MM.1S (cell line): ENCODE measurements around the gene TGFBR3.

Experiments
- DNase-seq: peaks from one replicate; pipeline ENCODE4 v3.0.0-alpha.2; 2015
- H2AFZ ChIP-seq: fragments of 300-600 bp; sonication (generic); 2 replicates; pipeline ENCODE4 v1.6.0; 2016; ENCODE audit warnings: antibody characterized with exemption, low read length
- H3F3A ChIP-seq: fragments of 300-600 bp; sonication (generic); 2 replicates; pipeline ENCODE4 v1.6.1; 2016; ENCODE audit warnings: mild to moderate bottlenecking, antibody characterized with exemption, low read length, moderate library complexity, mixed read lengths; ENCODE audit not compliant: insufficient read depth
- H3K27ac ChIP-seq: fragments of 300-600 bp; sonication (generic); 2 replicates; pipeline ENCODE4 v1.5.1; 2016; ENCODE audit warnings: mild to moderate bottlenecking, low read length
- H3K27me3 ChIP-seq: fragments of 300-600 bp; sonication (generic); replicated peaks from 2 replicates; pipeline ENCODE4 v1.6.0; 2016; ENCODE audit warnings: low read length; ENCODE audit not compliant: insufficient read depth
- H3K36me3 ChIP-seq: fragments of 300-600 bp; sonication (generic); replicated peaks from 2 replicates; pipeline ENCODE4 v1.6.1; 2016; ENCODE audit warnings: mild to moderate bottlenecking, low read length, mixed read lengths; ENCODE audit not compliant: insufficient read depth
- H3K4me1 ChIP-seq: fragments of 300-600 bp; sonication (generic); 2 replicates; pipeline ENCODE4 v1.6.1; 2016; ENCODE audit warnings: low read length, mixed read lengths
- H3K4me2 ChIP-seq: fragments of 300-600 bp; sonication (generic); 2 replicates; pipeline ENCODE4 v1.6.0; 2016; ENCODE audit warnings: low read depth, low read length
- H3K4me3 ChIP-seq: fragments of 300-600 bp; sonication (generic); 2 replicates; pipeline ENCODE4 v1.5.1; 2016; ENCODE audit warnings: low read length, mixed read lengths
- H3K79me2 ChIP-seq: fragments of 300-600 bp; sonication (generic); 2 replicates; pipeline ENCODE4 v1.6.1; 2016; ENCODE audit warnings: mixed run types, low read length, mixed read lengths
- H3K9ac ChIP-seq: fragments of 300-600 bp; sonication (generic); 2 replicates; pipeline ENCODE4 v1.6.1; 2016; ENCODE audit warnings: low read length, mixed read lengths
- H3K9me2 ChIP-seq: fragments of 300-600 bp; sonication (generic); replicated peaks from 2 replicates; pipeline ENCODE4 v1.6.1; 2016; ENCODE audit warnings: mild to moderate bottlenecking, low read length, mixed read lengths; ENCODE audit not compliant: insufficient read depth
- H3K9me3 ChIP-seq: fragments of 300-600 bp; sonication (generic); replicated peaks from 2 replicates; pipeline ENCODE4 v1.6.1; 2016; ENCODE audit warnings: mild to moderate bottlenecking, low read length, mixed read lengths; ENCODE audit not compliant: insufficient read depth
- H4K20me1 ChIP-seq: fragments of 300-600 bp; sonication (generic); 2 replicates; pipeline ENCODE4 v1.6.1; 2016; ENCODE audit warnings: mild to moderate bottlenecking, low read length, moderate library complexity, mixed read lengths; ENCODE audit not compliant: insufficient read depth
- EZH2 ChIP-seq: fragments of 300-600 bp; sonication (generic); optimal IDR thresholded peaks from 2 replicates; pipeline ENCODE3; 2017; ENCODE audit warnings: low read depth, mild to moderate bottlenecking, antibody characterized with exemption, low read length, mixed read lengths
- EZH2phosphoT487 ChIP-seq: fragments of 300-600 bp; sonication (generic); IDR thresholded peaks from 2 replicates; pipeline ENCODE4 v1.6.1; 2018; ENCODE audit warnings: antibody characterized with exemption, low read length
- TF ChIP-seq, protein P1 (sequence below): fragments of 300-600 bp; sonication (generic); IDR thresholded peaks from 2 replicates; pipeline ENCODE4 v1.5.1; 2016; ENCODE audit warnings: antibody characterized with exemption, low read length, mixed read lengths

The TGFBR3 gene

DNA sequence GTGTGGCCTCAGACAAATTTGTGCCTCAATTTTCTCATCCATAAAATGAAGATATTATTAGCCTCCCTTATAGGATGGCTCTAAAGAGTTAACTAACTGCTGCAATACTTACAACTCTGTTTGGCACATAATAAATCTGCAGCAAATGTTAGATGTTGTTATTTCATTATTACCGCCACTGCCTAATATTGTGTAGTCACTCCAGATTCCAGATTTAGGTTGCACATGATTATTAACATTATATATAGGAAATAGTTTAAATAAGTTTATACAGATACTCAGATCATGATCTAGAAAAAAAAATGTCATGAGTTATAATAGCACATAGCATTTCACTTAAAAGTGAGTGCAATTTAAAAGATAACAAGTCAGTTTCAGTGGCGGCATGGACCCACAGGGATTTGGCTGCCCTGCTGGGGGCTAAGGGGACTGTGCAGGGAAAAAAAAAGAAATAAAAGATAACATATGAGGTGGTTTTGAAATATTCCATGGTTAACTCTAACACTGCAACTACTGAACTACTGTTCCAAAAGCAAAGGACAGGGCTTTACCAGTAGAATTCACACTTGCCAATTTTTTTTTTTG lies 170.4 kb downstream of the TGFBR3 start:
- H3K4me1 ChIP-seq: no peaks in the 10 kb centered on the region
- H3K9ac ChIP-seq: no peak overlapping the region
- H3K4me2 ChIP-seq: no peak overlapping the region
- no peaks in the 10 kb centered on the region for H3K79me2 ChIP-seq
- H3K4me3 ChIP-seq: no peak overlapping the region
- H3F3A ChIP-seq: no peaks in the 10 kb centered on the region
- no peak for DNase-seq
- H3K27ac ChIP-seq: no peak overlapping the region
- H3K9me2 ChIP-seq: no peaks in the 10 kb centered on the region
- TF ChIP-seq EZH2phosphoT487: no peak
- TF ChIP-seq EZH2: no peak
- TF ChIP-seq, protein P1, sequence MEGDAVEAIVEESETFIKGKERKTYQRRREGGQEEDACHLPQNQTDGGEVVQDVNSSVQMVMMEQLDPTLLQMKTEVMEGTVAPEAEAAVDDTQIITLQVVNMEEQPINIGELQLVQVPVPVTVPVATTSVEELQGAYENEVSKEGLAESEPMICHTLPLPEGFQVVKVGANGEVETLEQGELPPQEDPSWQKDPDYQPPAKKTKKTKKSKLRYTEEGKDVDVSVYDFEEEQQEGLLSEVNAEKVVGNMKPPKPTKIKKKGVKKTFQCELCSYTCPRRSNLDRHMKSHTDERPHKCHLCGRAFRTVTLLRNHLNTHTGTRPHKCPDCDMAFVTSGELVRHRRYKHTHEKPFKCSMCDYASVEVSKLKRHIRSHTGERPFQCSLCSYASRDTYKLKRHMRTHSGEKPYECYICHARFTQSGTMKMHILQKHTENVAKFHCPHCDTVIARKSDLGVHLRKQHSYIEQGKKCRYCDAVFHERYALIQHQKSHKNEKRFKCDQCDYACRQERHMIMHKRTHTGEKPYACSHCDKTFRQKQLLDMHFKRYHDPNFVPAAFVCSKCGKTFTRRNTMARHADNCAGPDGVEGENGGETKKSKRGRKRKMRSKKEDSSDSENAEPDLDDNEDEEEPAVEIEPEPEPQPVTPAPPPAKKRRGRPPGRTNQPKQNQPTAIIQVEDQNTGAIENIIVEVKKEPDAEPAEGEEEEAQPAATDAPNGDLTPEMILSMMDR: no peak
- no peaks in the 10 kb centered on the region for H3K36me3 ChIP-seq
- no peak overlapping the region for H2AFZ ChIP-seq
- H4K20me1 ChIP-seq: no peaks in the 10 kb centered on the region
- no peaks in the 10 kb centered on the region for H3K9me3 ChIP-seq
- H3K27me3 ChIP-seq: no peaks in the 10 kb centered on the region

GRCh38 chr1:91714867-91715381 lies 171.0 kb downstream of the TGFBR3 start:
- no peaks in the 10 kb centered on the region for H3K36me3 ChIP-seq
- no peak overlapping the region for H3K27ac ChIP-seq
- H4K20me1 ChIP-seq: no peaks in the 10 kb centered on the region
- H3K4me2 ChIP-seq: no peak overlapping the region
- no peaks in the 10 kb centered on the region for H3K27me3 ChIP-seq
- TF ChIP-seq EZH2phosphoT487 (no peak), EZH2 (no peak)
- TF ChIP-seq, protein P1: no peak
- no peaks in the 10 kb centered on the region for H3K79me2 ChIP-seq
- no peak overlapping the region for H2AFZ ChIP-seq
- DNase-seq: no peak
- H3K4me3 ChIP-seq: no peak overlapping the region
- H3K9me2 ChIP-seq: no peaks in the 10 kb centered on the region
- H3F3A ChIP-seq: no peaks in the 10 kb centered on the region
- H3K4me1 ChIP-seq: no peaks in the 10 kb centered on the region
- H3K9ac ChIP-seq: no peak overlapping the region
- no peaks in the 10 kb centered on the region for H3K9me3 ChIP-seq

DNA sequence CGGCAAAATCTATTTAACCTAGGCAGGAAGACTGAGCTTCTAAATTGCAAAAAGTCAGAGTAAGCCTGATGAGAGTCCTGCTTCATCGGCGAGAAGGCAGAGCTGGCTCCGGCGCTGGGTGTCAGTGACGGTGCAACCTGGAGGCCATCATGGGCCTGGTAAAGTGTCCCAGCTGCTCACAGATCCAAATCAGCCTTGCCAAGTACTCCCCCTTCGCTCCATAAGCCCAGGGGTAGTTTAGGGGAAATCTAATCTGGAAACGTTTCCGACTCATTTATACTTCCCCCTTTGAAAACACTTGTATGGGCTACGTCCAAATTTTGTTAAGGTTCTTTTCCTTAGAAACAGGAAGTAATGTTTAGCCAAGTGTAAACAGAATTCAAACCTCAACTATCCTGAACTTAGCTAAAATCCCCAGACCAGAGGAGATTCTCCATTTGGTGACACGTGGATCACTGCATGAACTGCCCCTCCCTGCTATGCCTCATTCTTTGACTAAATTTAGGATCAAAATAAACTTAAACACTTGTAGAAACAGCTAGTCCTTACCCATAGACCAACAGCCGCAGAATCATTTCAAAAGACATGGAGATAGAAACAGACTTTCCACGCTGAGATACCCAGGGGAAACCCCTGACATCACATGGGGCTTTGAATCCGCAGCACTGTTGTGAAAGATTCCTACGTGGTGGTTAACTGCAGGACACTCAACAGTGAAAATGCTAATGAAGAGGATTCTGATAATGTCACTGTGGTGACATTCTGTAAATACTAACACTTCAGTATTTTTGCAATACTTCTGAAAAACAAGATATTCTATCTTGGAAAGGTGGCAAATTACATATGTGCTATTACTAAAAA lies 172.7 kb downstream of the TGFBR3 start:
- no peak for DNase-seq
- no peaks in the 10 kb centered on the region for H3K4me1 ChIP-seq

More for the DNA sequence above, 172.7 kb downstream of the TGFBR3 start:
- no peaks in the 10 kb centered on the region for H3K36me3 ChIP-seq
- TF ChIP-seq EZH2phosphoT487: no peak
- no peak for TF ChIP-seq EZH2
- TF ChIP-seq, protein P1: no peak
- H3K9me3 ChIP-seq: no peaks in the 10 kb centered on the region
- H3K9me2 ChIP-seq: no peaks in the 10 kb centered on the region
- H3K9ac ChIP-seq: no peak overlapping the region
- H2AFZ ChIP-seq: no peak overlapping the region
- H3K27ac ChIP-seq: no peak overlapping the region
- H3K27me3 ChIP-seq: no peaks in the 10 kb centered on the region
- H4K20me1 ChIP-seq: no peaks in the 10 kb centered on the region
- H3K4me3 ChIP-seq: no peak overlapping the region
- H3F3A ChIP-seq: no peaks in the 10 kb centered on the region
- H3K4me2 ChIP-seq: no peak overlapping the region
- no peaks in the 10 kb centered on the region for H3K79me2 ChIP-seq
